OCI-LY7 (cell line): Measurements from ENCODE around the gene NPIPA5.
"Not testable (repeated sequence)": the region's sequence is repeated elsewhere in the genome, so short reads cannot be mapped to it uniquely, and the experiment has no call there.

Source experiments
- EZH2phosphoT487 ChIP-seq: fragments of 200-600 bp; sonication (generic); IDR thresholded peaks from 2 replicates; pipeline ENCODE4 v1.6.1; 2018; ENCODE audit warnings: low read depth, borderline replicate concordance, mild to moderate bottlenecking, mixed run types, antibody characterized with exemption, low read length, moderate library complexity, mixed read lengths
- TF ChIP-seq, protein P1 (sequence below): fragments of 200-600 bp; sonication (generic); conservative IDR thresholded peaks from 2 replicates; pipeline ENCODE4 v1.5.1; 2014; ENCODE audit warnings: mild to moderate bottlenecking, antibody characterized with exemption, low read length, moderate library complexity, mixed read lengths

DNA sequence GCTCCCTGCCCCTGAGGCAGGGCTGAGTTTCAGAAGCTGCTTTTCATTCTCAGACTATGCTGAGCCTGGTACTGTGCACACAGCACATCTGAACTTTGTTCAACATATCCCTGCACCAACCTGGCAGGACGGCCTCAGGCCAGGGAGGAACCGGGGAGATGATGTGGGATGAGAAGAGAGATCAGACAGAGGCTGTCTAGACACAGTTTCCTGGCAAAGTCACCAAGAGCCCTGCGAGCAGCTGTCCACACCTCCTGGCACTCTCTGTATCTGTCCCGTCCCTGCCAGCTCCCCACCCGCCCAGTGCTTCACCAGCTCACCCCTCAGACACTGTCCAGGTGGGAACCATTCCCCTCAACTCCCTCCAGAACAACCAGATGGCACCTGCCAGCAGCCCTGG is 39.1 kb downstream of the NPIPA5 start:
- TF ChIP-seq, protein P1, sequence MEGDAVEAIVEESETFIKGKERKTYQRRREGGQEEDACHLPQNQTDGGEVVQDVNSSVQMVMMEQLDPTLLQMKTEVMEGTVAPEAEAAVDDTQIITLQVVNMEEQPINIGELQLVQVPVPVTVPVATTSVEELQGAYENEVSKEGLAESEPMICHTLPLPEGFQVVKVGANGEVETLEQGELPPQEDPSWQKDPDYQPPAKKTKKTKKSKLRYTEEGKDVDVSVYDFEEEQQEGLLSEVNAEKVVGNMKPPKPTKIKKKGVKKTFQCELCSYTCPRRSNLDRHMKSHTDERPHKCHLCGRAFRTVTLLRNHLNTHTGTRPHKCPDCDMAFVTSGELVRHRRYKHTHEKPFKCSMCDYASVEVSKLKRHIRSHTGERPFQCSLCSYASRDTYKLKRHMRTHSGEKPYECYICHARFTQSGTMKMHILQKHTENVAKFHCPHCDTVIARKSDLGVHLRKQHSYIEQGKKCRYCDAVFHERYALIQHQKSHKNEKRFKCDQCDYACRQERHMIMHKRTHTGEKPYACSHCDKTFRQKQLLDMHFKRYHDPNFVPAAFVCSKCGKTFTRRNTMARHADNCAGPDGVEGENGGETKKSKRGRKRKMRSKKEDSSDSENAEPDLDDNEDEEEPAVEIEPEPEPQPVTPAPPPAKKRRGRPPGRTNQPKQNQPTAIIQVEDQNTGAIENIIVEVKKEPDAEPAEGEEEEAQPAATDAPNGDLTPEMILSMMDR = not testable (repeated sequence)
- not testable (repeated sequence) for TF ChIP-seq EZH2phosphoT487
